HG03571 (cell line): Measurements from ENCODE around the gene XXYLT1.
"Not testable (repeated sequence)": the region's sequence is repeated elsewhere in the genome, so short reads cannot be mapped to it uniquely, and the experiment has no call there.

Experiments
- ATAC-seq: cut with Tn5 transposase; IDR thresholded peaks from one replicate; pipeline ENCODE4 v1.9.1; 2021; ENCODE audit not compliant: unreplicated experiment

XXYLT1 gene

GRCh38 chr3:195056506-195056905 lies 214.5 kb downstream of the XXYLT1 start:
- no peak for ATAC-seq

GRCh38 chr3:195054311-195054710 lies 216.6 kb downstream of the XXYLT1 start:
- ATAC-seq, result no peak

- ATAC-seq, result no peak
Observed at GRCh38 chr3:195052939-195053338, 218.0 kb downstream of the XXYLT1 start.

- ATAC-seq, result not testable (repeated sequence)
Observed at GRCh38 chr3:195050296-195050695, 220.7 kb downstream of the XXYLT1 start.

GRCh38 chr3:195048059-195048905 lies 222.7 kb downstream of the XXYLT1 start:
- no peak for ATAC-seq

- no peak for ATAC-seq
Observed at GRCh38 chr3:195047536-195047935, 223.4 kb downstream of the XXYLT1 start.

GRCh38 chr3:195046441-195046840 lies 224.5 kb downstream of the XXYLT1 start:
- ATAC-seq, result no peak

GRCh38 chr3:195045481-195046210 lies 225.3 kb downstream of the XXYLT1 start:
- ATAC-seq, result no peak

- ATAC-seq, result no peak
Observed at GRCh38 chr3:195044411-195044810, 226.5 kb downstream of the XXYLT1 start.

GRCh38 chr3:195043607-195044339 lies 227.2 kb downstream of the XXYLT1 start:
- no peak for ATAC-seq

- no peak for ATAC-seq
Observed at GRCh38 chr3:195042743-195043606, 228.0 kb downstream of the XXYLT1 start.

- ATAC-seq, result no peak
Observed at GRCh38 chr3:195041871-195042742, 228.9 kb downstream of the XXYLT1 start.

- ATAC-seq, result no peak
Observed at GRCh38 chr3:195040773-195041520, 230.0 kb downstream of the XXYLT1 start.

- no peak for ATAC-seq
Observed at GRCh38 chr3:195040094-195040493, 230.9 kb downstream of the XXYLT1 start.

- no peak for ATAC-seq
Observed at GRCh38 chr3:195039180-195039843, 231.6 kb downstream of the XXYLT1 start.

GRCh38 chr3:195038161-195038560 lies 232.8 kb downstream of the XXYLT1 start:
- no peak for ATAC-seq

- not testable (repeated sequence) for ATAC-seq
Observed at GRCh38 chr3:195037586-195037985, 233.4 kb downstream of the XXYLT1 start.

- no peak for ATAC-seq
Observed at GRCh38 chr3:195036974-195037373, 234.0 kb downstream of the XXYLT1 start.
